GM18505 (cell line): Measurements from ENCODE around the gene CLSTN2.

Experiments used
- ATAC-seq: cut with Tn5 transposase; IDR thresholded peaks from one replicate; pipeline ENCODE4 v1.9.1; 2021; ENCODE audit not compliant: unreplicated experiment
- POLR2A ChIP-seq: IDR thresholded peaks from 4 replicates; pipeline ENCODE4 v1.6.1; 2011; ENCODE audit warnings: borderline replicate concordance; ENCODE audit not compliant: insufficient read depth, insufficient read length; ENCODE audit errors: extremely low read depth

CLSTN2 gene

DNA sequence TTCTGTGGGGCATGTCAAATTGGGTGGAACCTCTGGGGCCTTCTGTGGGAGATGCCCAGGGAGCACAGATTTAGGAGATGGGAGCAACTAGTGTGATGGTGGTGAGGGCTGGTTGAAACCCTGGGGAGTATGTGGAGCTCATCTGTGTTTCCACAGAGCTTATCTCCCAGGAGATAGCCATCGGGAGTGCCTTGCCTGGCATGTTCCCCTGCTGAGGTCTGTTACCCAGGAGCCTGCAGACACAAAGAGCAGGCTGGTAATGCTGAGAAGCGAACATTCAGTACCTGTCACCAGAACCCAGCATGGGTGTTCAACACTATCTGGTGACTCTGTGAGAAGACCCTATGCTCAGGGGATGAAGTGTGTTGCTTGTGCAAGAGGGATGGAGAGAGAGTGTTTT is 85.0 kb downstream of the CLSTN2 start:
- no peak for ATAC-seq
- no peak for TF ChIP-seq POLR2A

DNA sequence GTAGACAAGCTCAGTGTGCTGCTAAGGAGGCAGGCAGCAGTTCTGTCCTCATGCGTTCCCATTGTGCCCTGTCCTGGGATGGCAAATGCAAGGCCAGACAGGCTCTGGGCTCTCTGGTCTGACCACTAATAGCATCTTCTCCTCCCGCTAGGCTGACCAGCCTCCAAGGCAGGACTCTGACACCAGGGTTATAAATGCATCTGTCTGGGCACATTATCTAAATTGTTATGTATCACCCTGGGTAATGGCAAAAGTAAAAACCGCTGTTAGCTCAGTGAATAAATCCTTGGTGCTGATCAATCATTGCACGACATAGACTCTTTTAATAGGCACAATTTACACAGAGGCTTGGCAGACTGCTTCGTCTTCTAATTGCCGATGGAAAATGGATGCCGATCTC is 85.6 kb downstream of the CLSTN2 start:
- TF ChIP-seq POLR2A = no peak
- ATAC-seq = no peak

GRCh38 chr3:140021269-140021668 is 86.3 kb downstream of the CLSTN2 start:
- ATAC-seq = no peak

GRCh38 chr3:140022066-140022770 is 87.2 kb downstream of the CLSTN2 start:
- ATAC-seq = no peak
- no peak for TF ChIP-seq POLR2A

More at GRCh38 chr3:140021269-140021668, 86.3 kb downstream of the CLSTN2 start:
- no peak for TF ChIP-seq POLR2A

GRCh38 chr3:140023616-140024530 is 88.9 kb downstream of the CLSTN2 start:
- TF ChIP-seq POLR2A = no peak
- ATAC-seq = no peak

- ATAC-seq = no peak
- TF ChIP-seq POLR2A = no peak
Measured at GRCh38 chr3:140031170-140031569, 96.2 kb downstream of the CLSTN2 start.

GRCh38 chr3:140034058-140034457 is 99.1 kb downstream of the CLSTN2 start:
- ATAC-seq = no peak
- TF ChIP-seq POLR2A = no peak

- TF ChIP-seq POLR2A = no peak
- no peak for ATAC-seq
Measured at GRCh38 chr3:140035871-140036270, 100.9 kb downstream of the CLSTN2 start.

- TF ChIP-seq POLR2A = no peak
- ATAC-seq = no peak
Measured at GRCh38 chr3:140050396-140050795, 115.4 kb downstream of the CLSTN2 start.

DNA sequence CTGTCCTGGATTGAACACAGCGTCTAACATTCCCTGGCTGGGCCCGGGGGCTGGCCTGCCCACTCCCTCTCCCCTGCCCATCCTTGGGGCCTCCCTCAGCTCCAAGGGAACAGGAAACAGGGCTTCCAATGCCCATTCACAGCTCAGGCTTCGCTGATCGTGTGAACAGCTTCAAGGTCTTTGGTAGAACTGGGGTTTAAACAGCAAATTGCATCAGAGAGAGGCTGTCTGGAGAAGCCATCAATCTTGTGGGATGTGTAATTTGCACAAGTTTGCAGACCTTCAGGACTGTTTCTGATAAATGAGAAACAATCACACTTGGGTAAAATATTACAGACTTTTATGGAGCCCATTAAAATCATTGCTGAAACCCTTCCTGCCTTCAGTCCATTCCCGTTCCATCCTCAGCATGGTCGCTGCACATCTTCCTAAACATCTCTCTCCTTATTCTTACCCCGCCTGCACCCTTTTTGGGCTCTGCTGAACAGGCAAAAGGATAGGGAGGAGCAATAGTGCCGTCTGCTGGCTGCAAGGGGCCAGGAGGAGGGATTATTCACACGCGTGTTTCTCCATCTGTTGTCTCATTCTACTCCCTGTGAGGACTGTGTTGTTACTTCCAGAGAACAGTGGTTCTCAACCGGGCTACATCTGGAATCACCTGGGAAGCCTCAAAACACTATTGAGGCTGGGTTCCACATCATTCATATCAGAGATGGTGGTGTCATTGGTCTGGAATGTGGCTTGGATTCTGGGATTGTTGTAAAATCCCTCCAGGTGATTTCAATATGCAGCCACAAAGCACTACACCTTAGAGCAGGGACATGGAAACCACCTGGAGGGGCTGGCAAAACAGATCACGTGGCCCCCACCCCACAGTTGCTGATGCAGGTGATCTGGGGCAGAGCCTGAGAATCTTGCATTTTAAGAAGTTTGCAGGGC is 116.3 kb downstream of the CLSTN2 start:
- no peak for TF ChIP-seq POLR2A
- ATAC-seq = no peak

GRCh38 chr3:140052771-140053702 is 118.1 kb downstream of the CLSTN2 start:
- ATAC-seq = no peak
- TF ChIP-seq POLR2A = no peak

GRCh38 chr3:140053794-140054193 is 118.8 kb downstream of the CLSTN2 start:
- ATAC-seq = no peak
- TF ChIP-seq POLR2A = no peak

DNA sequence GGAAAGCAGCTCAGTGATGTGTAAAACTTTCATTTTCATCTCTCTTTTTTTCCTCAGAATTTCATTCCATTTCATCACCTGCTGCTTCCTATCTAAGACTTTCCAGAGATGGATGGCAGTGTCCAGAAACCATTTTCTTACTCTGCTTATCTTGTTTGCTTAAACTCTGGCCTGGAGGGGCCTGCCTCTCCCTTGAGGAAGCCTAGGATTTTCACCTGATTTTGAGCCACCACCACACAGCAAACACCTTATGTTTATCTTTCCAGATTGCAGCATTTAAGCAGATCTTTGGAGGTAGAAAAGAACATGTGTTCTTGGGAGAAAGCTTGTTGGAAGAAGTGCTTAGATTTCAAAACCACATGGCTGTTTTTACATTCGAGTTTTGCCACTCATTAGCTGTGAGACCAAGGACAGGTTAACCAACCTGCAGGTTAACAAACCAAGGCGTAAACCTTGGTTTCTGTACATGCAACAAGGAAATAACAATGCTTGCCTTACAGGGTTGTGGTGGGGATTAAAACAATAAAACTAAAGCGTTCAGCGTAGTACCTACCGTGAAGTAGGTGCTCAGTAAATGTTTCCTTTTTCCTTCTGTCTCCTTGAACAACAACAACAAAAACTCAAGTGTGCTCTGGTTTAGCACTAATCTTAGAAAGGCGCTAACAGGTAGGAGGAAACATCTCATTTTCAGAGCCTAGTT is 120.3 kb downstream of the CLSTN2 start:
- TF ChIP-seq POLR2A = no peak
- ATAC-seq = no peak
